ENCODE results near the gene STAB1. TPM values are rescaled to one million over a fixed set of nuclear protein-coding genes. Genes with fewer than 3 reads are reported as not detected.
A peak's percentile ranks its signal among the peaks of the same experiment; 100 is the strongest.

The STAB1 gene
- total RNA-seq, 4 donors from 2014 or later, result 27.0 to 98.2 (median 67.2) TPM

- H3K9me3 ChIP-seq, result no peaks in the 10 kb centered on the region
- no peaks in the 10 kb centered on the region for H3K4me1 ChIP-seq
- H3K4me3 ChIP-seq, result no peak overlapping the region
- H3K27ac ChIP-seq, result no peak overlapping the region
- no peaks in the 10 kb centered on the region for H3K27me3 ChIP-seq
- peaks cover 0 to 85% (median 3%) of the 10 kb centered on the region in 3 donors for H3K36me3 ChIP-seq
- DNase-seq, result peak in 1 of 3 donors; percentile 42
- no peak for TF ChIP-seq POLR2A (IDR thresholded peaks at IDR 0.05)
- TF ChIP-seq CTCF (IDR thresholded peaks at IDR 0.05), result no peak
Measured at GRCh38 chr3:52479877-52480575, 15.1 kb upstream of the STAB1 start.

GRCh38 chr3:52480768-52481715 lies 14.1 kb upstream of the STAB1 start:
- no peak for TF ChIP-seq CTCF (IDR thresholded peaks at IDR 0.05)
- TF ChIP-seq POLR2A (IDR thresholded peaks at IDR 0.05), result no peak
- H3K4me3 ChIP-seq, result no peak overlapping the region
- peaks cover 0 to 82% (median 3%) of the 10 kb centered on the region in 3 donors for H3K36me3 ChIP-seq
- no peak overlapping the region for H3K27ac ChIP-seq
- no peaks in the 10 kb centered on the region for H3K27me3 ChIP-seq
- no peaks in the 10 kb centered on the region for H3K9me3 ChIP-seq
- no peak for DNase-seq
- no peaks in the 10 kb centered on the region for H3K4me1 ChIP-seq

GRCh38 chr3:52481819-52482521 lies 13.2 kb upstream of the STAB1 start:
- Histone ChIP-seq H3K27ac (no peak overlapping the region), H3K9me3 (no peaks in the 10 kb centered on the region), H3K4me3 (no peak overlapping the region), H3K27me3 (no peaks in the 10 kb centered on the region), H3K4me1 (no peaks in the 10 kb centered on the region), H3K36me3 (peaks cover 0 to 78% (median 3%) of the 10 kb centered on the region in 3 donors)
- DNase-seq, result no peak
- no peak for TF ChIP-seq CTCF (IDR thresholded peaks at IDR 0.05)
- no peak for TF ChIP-seq POLR2A (IDR thresholded peaks at IDR 0.05)

- Histone ChIP-seq H3K36me3 (peaks cover 0 to 78% (median 0%) of the 10 kb centered on the region in 3 donors), H3K27ac (peak overlapping the region in 1 of 4 donors; percentile 35), H3K4me3 (no peak overlapping the region), H3K4me1 (no peaks in the 10 kb centered on the region), H3K27me3 (no peaks in the 10 kb centered on the region), H3K9me3 (no peaks in the 10 kb centered on the region)
- no peak for DNase-seq
- no peak for TF ChIP-seq CTCF (IDR thresholded peaks at IDR 0.05)
Measured at GRCh38 chr3:52483081-52483480, 12.1 kb upstream of the STAB1 start.

GRCh38 chr3:52483577-52484381 lies 11.4 kb upstream of the STAB1 start:
- no peak overlapping the region for H3K4me3 ChIP-seq
- no peaks in the 10 kb centered on the region for H3K9me3 ChIP-seq
- peaks cover 0 to 78% (median 0%) of the 10 kb centered on the region in 3 donors for H3K36me3 ChIP-seq
- no peak for DNase-seq
- no peak for TF ChIP-seq CTCF (IDR thresholded peaks at IDR 0.05)
- no peak for TF ChIP-seq POLR2A (IDR thresholded peaks at IDR 0.05)
- H3K27me3 ChIP-seq, result no peaks in the 10 kb centered on the region
- no peaks in the 10 kb centered on the region for H3K4me1 ChIP-seq
- H3K27ac ChIP-seq, result peak overlapping the region in 1 of 4 donors; percentile 35
